Activated CD8-positive, alpha-beta memory T cell treated with anti-CD3 and anti-CD28 coated beads for 48 hours (primary cell): ENCODE results near the gene C2orf76.
A peak's percentile ranks its signal among the peaks of the same experiment; 100 is the strongest.

Experiments
- DNase-seq, 3 experiments: peaks; one replicate each; pipeline ENCODE4 v3.0.0-alpha.2; 2020; ENCODE audit warnings: low read depth in 2 of 3, low spot score in 2 of 3

C2orf76 gene

DNA sequence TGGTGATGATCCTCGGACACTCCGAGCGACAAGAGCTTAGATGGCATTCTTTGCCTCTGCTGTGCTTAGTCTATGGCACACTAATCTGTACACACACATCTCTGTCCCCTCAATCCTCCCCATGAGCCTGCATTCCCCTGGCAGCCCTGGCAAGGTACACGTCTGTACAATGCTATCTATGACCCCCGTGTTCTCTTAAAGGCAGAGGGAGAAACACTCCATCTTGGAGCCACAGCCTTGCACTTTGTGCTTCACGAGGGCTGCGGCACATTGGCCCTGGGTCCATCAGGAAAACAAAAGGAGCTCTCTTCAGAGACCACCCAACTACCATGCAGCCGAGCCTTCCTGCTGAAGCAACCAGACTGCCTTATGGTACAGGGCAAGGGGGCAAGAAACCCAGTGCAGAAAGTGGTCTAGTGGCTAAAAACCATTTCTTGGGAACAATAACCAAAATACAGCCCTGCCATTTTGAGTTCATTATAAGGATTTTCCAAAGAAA lies 100.5 kb downstream of the C2orf76 start:
- no peak for DNase-seq

DNA sequence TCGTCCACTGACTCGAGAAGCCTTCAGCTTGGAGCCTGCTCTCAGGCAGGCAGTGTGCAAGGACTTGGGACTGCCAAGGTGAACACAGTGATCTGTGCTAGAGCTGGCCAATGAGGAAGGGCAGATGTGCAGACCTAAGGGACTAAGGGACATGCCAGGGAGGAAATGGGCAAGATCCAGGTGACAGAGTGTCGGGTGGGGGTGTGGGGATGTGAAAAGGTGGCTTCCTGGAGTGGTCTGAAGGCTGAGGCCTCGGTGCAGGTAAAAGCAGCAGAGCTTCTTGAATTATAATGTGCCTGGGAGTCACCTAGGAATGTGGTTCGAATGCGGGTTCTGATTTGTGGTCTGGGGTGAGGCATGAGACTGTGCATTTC lies 101.0 kb downstream of the C2orf76 start:
- no peak for DNase-seq

DNA sequence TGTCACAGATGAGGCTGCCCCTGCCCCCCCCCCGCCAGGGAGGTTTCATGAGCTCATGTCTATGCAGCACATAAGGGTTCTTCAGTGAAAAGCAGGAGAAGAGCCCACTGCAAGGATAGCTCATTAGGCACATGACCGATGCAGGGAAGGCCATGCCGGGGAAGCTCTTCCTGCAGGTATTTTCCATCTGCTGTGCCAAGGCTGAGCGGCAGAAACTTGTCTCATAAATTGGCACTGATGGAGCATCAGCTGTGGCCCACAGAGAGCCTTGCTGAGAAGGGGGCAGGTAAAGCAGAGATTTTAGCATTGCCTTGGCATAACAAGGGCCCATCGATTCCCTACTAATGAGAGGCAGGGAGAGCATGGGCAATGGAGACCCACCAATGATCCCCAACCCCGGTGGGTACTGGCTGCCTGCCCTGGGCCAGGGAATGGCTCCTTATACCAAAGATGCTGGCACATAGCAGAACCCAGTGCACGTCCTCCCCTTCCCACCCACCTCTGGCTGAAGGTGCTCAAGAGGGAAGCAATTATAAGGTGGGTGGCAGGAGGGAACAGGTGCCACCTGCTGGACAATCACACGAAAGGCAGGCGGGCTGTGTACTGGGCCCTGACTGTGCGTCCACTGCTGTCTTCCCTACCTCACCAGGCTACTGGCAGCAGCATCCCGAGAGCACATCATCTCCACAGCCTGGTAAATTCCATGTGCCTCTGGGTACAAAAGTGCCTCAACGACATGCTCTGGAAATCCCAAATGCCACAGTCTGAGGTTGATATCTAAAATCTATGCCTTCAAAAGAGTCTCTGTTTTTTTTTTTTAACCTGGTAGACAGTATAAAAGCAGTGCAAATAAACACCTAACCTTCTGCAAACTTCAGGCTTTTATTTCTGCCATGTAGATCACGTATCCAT lies 101.6 kb downstream of the C2orf76 start:
- peak; percentile 3 to 17 (median 9) for DNase-seq

DNA sequence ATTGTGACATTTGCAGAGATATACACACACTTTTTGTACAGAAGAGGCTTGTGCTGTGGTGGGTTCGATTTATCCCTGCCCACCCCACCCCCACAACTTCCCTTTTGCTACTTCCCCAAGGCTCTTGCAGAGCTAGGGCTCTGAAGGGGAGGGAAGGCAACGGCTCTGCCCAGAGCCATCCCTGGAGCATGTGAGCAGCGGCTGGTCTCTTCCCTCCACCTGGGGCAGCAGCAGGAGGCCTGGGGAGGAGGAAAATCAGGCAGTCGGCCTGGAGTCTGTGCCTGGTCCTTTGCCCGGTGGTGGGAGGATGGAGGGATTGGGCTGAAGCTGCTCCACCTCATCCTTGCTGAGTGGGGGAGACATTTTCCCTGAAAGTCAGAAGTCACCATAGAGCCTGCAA lies 103.0 kb downstream of the C2orf76 start:
- no peak for DNase-seq

DNA sequence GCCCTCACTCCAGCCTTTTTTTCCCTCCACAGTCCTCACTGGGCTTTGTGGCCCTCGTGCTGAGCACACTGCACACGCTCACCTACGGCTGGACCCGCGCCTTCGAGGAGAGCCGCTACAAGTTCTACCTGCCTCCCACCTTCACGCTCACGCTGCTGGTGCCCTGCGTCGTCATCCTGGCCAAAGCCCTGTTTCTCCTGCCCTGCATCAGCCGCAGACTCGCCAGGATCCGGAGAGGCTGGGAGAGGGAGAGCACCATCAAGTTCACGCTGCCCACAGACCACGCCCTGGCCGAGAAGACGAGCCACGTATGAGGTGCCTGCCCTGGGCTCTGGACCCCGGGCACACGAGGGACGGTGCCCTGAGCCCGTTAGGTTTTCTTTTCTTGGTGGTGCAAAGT lies 103.6 kb downstream of the C2orf76 start:
- no peak for DNase-seq

DNA sequence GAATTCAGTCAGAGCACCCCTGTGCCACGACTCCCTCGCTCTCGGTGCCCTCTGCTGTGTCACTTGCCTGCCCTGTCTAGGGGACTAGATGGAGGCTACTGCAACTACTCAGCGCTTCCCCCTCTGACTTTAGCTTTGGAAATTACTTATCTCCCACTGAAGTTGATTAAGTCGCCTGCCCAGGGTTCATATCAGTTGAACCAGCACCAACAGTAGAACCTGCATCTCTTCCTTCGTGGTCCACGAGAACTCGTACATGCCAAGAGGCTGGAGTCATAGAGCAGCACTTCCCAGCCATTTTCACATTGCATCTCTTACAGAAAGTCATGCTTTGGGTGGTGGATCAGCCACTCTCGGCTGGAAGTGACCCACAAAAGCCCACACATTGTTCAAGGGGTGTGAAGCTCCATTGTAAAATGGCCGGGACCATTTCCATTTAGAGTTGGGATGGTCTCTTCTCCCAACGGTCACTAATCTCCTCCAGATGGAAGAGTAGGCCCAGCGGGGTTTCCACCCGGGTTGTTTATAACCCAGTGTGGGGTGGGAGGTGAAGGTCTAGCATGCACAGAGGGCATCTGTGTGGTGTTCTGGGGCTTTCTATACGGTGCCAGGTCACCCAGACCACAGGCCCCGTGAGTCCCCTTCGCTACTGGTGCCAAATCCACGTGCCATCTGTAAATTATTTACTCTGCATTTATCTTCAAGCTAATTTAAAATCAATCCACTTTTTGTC lies 105.0 kb downstream of the C2orf76 start:
- DNase-seq: no peak

DNA sequence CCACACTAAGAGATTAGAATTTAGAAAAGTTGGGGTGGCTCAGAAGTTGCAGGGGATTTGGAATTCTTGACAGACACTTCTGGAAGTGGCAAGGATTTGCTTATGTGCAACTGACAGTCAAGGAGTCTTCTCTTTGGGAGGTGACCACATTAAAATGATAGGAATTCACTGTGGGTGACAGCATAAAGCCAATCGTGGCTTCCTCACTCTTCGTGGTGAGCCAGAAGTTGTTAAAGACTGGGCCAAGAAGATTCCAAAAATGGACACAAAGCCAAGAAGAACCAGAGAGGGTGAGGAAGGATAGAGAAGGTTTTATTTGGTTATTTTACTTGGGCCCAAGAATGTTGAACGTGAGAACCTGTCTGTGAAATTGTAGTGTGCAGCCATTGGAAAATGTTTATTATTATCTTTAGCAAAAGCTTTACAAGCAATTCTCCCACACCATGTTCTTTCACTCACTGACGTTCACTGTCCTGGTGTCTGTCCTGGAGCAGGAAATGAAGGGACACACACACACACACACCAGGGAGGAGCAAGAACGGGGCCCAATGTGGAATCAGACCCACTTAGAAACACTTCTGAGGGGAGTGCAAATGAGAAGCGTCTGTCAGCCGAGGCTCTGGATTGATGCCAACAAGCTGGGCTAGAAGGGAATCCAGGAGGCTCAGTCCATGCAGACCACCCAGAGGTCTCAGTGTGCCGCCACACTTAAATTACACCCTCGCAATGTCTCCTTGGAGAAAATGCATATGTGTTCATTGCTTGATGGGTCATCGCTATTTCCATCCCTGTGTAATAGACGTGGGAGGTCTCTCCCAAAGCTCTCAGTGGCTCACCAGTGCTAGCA lies 105.8 kb downstream of the C2orf76 start:
- no peak for DNase-seq

DNA sequence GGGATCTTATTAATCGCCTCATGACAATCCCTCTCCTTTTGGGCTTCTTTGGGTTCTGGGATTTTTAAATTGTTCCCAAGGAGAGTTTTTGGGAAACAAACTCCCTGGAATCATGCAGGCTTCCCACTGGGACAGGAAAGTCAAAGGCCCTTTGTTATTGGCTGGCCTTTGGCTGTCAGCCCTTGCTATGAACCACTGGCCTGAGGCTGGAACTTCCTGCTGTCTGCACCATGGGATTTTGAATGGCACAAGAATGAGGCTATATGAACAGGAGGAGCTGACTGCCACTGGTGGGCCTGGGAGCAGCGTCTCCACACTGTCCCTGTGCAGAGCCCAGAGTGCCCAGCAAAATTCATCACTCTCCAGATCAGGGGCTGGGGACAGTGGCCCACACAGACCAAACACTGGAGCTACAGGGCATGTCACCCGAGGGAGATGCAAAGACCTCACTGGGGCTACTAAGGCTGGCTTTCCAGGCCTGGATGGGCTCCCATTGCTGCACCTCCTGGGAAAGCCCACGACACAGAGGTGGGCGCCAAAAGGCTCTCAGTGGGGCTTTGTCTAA lies 107.3 kb downstream of the C2orf76 start:
- DNase-seq: no peak

DNA sequence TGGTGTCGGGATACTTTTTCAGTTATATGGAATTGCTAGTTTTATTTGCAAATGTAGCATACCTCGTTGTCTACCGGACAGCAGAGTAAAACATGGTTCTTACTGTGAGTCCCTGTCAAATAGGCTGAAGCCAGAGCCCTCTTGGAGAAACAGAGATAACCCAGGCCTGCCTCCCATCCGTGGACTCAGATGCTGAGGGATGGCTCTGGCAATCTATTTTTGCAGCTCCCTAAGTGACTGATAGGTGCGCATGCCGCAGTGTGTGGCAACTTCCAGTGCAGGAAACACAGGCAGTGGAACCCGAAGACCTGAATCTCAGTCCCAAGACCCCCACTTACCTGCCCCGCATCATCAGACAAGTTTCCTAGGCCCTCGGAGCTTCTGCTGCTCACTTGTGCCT lies 109.4 kb downstream of the C2orf76 start:
- no peak for DNase-seq

DNA sequence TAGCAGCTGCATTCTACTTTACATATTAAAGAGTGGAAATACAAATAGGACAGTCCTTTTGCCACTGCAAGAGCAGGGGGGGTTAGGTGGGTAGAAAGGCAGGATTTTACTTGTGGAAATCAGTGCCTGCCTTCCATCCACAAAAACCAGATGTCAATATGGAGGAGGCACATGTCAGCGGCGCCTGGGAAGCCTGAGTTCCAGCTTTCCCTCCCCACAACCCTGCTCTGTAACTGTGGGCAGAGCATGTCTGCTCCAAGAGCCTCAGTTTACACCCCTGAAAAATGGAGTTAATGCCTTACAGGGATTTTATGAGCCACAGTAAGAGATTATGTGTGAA lies 110.1 kb downstream of the C2orf76 start:
- no peak for DNase-seq

DNA sequence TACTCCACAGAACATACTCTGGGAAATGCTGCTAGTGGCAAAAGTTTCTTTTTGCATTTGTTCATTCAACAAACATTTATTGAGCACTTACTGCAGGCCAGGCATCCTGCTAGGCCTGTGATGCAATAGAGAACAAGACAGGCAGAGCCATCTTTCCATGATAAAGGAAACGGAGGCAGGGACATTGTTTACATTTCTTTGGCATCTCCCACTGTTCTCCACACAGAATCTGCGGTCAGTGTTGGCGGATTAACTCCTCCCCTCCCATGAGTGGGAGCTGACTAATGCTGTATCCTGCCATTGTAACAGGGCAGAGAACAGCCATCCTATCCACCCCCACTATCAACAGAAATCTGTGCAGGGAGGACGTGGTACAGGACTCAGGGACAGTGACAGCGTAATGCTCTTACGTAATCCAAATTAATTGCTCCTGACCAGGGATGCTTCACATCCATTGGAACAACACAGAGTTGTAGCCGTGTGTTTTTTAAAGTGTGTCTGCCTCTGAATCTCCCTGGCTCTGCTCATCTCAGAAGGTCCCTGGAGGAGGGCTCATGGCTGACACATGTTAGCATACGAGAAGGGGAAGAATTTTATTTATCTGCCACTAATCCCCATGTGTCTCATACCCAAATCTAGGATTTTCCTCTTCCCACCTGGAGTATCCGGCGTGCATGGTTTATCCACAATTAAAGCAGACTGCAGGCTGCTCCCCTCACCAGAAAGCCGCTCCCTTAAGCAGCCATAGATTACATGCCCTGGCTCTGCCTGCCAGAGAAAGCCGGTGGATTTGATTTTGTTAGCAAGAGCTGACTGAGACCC lies 110.7 kb downstream of the C2orf76 start:
- no peak for DNase-seq

DNA sequence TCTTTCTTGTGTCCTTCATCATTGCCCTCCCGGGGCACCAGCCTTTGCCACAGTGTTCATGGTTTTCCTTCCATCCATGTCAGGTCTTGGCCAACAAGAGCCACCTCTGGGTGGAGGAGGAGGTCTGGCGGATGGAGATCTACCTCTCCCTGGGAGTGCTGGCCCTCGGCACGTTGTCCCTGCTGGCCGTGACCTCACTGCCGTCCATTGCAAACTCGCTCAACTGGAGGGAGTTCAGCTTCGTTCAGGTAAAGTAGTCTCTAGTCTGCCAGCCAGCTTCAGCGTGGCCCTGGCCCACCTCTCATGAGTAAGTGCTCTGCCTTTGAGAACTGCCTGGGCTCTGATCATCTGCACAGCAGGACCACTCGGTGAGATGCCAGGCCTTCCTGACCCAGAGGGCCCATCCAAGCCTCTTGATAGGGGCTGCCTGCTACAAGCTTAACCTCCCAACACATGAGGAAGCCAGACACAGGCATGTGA lies 112.0 kb downstream of the C2orf76 start:
- DNase-seq: no peak

DNA sequence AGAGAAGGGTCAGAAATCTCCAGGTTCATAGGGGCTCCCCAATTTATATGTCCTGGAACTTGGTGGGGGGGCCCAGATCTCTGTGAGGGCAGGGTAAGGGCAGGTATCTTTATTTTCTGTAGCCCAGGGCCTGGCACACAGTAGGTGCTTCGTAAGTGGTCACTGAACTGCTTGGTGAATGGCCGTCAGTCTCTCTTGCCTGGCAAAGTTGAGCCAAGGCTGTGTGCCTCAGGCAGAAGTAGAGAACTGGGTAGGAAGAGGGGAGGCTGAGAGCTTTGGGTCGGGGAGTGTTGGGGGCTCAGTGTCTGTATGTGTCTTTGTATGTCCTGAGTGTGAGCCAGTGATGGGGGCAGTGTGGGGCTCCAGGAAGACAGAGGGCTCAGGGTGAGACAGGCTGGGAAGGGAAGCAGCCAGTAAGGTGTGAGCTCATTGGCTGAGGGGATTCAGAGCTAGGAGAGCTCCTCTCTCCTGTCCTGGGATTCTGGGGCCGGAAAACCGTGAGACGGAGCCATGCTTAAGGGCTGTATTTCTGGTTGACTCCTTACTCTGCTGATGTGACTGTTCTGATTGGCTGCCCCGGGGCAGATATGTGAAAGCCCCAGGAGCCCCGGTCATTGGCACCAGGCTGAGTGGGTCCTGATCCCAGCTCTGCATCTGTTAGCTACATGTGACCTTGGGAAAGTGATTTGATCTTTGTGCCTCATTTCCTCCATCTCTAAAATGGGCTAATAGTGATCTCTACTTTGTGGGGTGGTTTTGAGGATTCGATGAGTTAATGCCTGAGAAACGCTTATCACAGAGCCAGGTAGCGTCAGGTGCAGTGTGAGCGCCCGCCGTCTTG lies 112.7 kb downstream of the C2orf76 start:
- DNase-seq: no peak

DNA sequence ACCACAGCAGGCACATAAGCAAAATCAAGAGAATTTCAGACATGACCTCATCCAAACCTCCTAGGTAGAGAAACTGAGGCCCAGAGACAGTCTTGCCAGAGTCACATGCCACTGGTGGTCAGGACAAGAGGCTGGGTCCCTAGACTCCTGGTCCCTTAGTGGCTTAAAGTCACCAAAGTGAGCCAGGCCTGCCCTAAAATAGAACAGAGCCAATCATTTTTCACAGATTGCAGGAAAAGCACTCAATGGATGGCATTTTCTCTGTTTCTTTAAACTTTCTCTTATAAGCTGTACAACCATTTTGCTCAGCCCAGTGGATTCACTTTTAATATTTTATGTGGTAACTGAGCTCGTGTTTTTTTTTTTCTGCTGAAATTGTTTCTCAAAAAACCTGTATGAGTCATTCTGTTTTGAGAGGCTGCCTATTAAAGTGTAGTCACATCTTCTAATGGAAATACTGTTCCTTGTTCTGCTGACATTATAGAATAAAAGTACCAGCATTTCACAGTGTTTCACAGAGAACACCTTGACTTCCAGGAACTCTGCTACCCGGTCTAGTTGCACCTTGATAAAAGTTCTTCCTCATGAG lies 113.4 kb downstream of the C2orf76 start:
- no peak for DNase-seq
